HCT116 (cell line): ENCODE data around the gene LRRC72. TPM values are rescaled to one million over a fixed set of nuclear protein-coding genes. Genes with fewer than 3 reads are reported as not detected.

Experiments
- ATAC-seq: fragments of 200-7000 bp; cut with Tn5 transposase; 2 replicates; pipeline ENCODE4 v1.9.1; 2020; ENCODE audit warnings: mild to moderate bottlenecking, moderate library complexity
- Bru-seq: library from RNA; stranded (reverse); fragments of 400-500 nt; gene quantifications from one replicate; lab custom pipeline; 2021; lab: Mats Ljungman, UMichigan
- BruChase-seq, 2 experiments: library from RNA; stranded (reverse); fragments of 400-500 nt; gene quantifications; one replicate each; lab custom pipeline; 2021; lab: Mats Ljungman, UMichigan
- BruUV-seq: library from RNA; stranded (reverse); fragments of 400-500 nt; replicated peaks from 2 replicates; lab custom pipeline; 2021; lab: Mats Ljungman, UMichigan
- CTCF ChIA-PET: fragments of 300-600 bp; sonication (Branson Sonifier 250); formaldehyde crosslinking; loops from one replicate; lab custom pipeline; 2021; ENCODE audit warnings: antibody characterized with exemption; lab: Charles Lee
- POLR2A ChIA-PET: fragments of 300-600, 350-600 bp; sonication (Branson Sonifier 250); formaldehyde crosslinking; loops from one replicate; lab custom pipeline; 2021; ENCODE audit warnings: antibody characterized with exemption; lab: Charles Lee
- RAD21 ChIA-PET, 2 experiments: fragments of 300-600 bp; sonication (Branson Sonifier 250); formaldehyde crosslinking; loops; one replicate each; lab custom pipeline; 2023; ENCODE audit warnings: low total read pairs in 2 of 2; ENCODE audit not compliant: uncharacterized antibody in 2 of 2, unreplicated experiment in 2 of 2, low non-redundant PET in 1 of 2; lab: Charles Lee
- DNase-seq: peaks from one replicate; pipeline ENCODE4 v3.0.0-alpha.2; 2010; ENCODE audit warnings: low read depth, low spot score
- H2AFZ ChIP-seq: fragments of 200-600 bp; shearing (Covaris generic), sonication (generic); 2 replicates; pipeline ENCODE4 v1.6.1; 2017; ENCODE audit warnings: low read depth, mixed run types, mixed read lengths, antibody characterized with exemption, low read length; ENCODE audit not compliant: poor library complexity, severe bottlenecking
- H3K27ac ChIP-seq: 2 replicates; pipeline ENCODE4 v1.5.1; 2012; ENCODE audit warnings: low read depth, low read length
- H3K27me3 ChIP-seq: fragments of 200-600 bp; sonication (generic); 2 replicates; pipeline ENCODE4 v1.6.1; 2016; ENCODE audit warnings: mixed run types, low read length, mixed read lengths; ENCODE audit not compliant: insufficient read depth
- H3K36me3 ChIP-seq, 2 experiments: fragments of 200-500 bp in 1 of 2; fragments of 200-600 bp in 1 of 2; sonication (Bioruptor generic) in 1 of 2; sonication (generic) in 1 of 2; 2 replicates each; pipeline versions ENCODE4 v1.5.1 to v1.6.1; 2014 to 2016; ENCODE audit warnings: low read length in 2 of 2, inconsistent platforms in 1 of 2, mixed read lengths in 1 of 2, mixed run types in 1 of 2; ENCODE audit not compliant: insufficient read depth in 2 of 2, control insufficient read depth in 1 of 2
- H3K4me1 ChIP-seq, 2 experiments: fragments of 200-600 bp in 1 of 2; sonication (generic) in 1 of 2; 2 replicates each; pipeline versions ENCODE4 v1.5.1 to v1.6.1; 2012 to 2017; ENCODE audit warnings: low read length in 2 of 2, inconsistent platforms in 1 of 2, mild to moderate bottlenecking in 1 of 2, mixed read lengths in 1 of 2, mixed run types in 1 of 2, moderate library complexity in 1 of 2; ENCODE audit not compliant: insufficient read depth in 2 of 2, control insufficient read depth in 1 of 2
- H3K4me2 ChIP-seq: fragments of 200-600 bp; sonication (generic); 2 replicates; pipeline ENCODE4 v1.6.1; 2017; ENCODE audit warnings: mixed run types, low read length, mixed read lengths
- H3K4me3 ChIP-seq, 2 experiments: fragments of 200-600 bp in 1 of 2; sonication (generic) in 1 of 2; replicated peaks in 1 of 2; 2 replicates each; pipeline ENCODE4 v1.5.1; 2011 to 2016; ENCODE audit warnings: low read length in 2 of 2, control low read depth in 1 of 2, low read depth in 1 of 2, mild to moderate bottlenecking in 1 of 2, mixed read lengths in 1 of 2, mixed run types in 1 of 2
- H3K79me2 ChIP-seq: fragments of 200-600 bp; sonication (generic); 2 replicates; pipeline ENCODE4 v1.6.1; 2017; ENCODE audit warnings: mild to moderate bottlenecking, mixed run types, low read length, moderate library complexity, mixed read lengths; ENCODE audit not compliant: insufficient read depth
- H3K9ac ChIP-seq: fragments of 200-600 bp; sonication (generic); 2 replicates; pipeline ENCODE4 v1.6.1; 2016; ENCODE audit warnings: low read length, mixed read lengths
- H3K9me2 ChIP-seq: fragments of 200-600 bp; sonication (generic), shearing (Covaris generic); 2 replicates; pipeline ENCODE4 v1.6.1; 2017; ENCODE audit warnings: mixed run types, mild to moderate bottlenecking, moderate library complexity; ENCODE audit not compliant: insufficient read depth
- H3K9me3 ChIP-seq, 2 experiments: fragments of 200-500 bp in 1 of 2; fragments of 200-600 bp in 1 of 2; sonication (Bioruptor generic) in 1 of 2; sonication (generic) in 1 of 2; 2 replicates each; pipeline ENCODE4 v1.6.1; 2014 to 2017; ENCODE audit warnings: low read length in 2 of 2, mixed read lengths in 2 of 2, inconsistent platforms in 1 of 2, low read depth in 1 of 2, mild to moderate bottlenecking in 1 of 2, mixed run types in 1 of 2, moderate library complexity in 1 of 2; ENCODE audit not compliant: control insufficient read depth in 1 of 2, insufficient read depth in 1 of 2
- H4K20me1 ChIP-seq: fragments of 200-600 bp; sonication (generic), shearing (Covaris generic); 2 replicates; pipeline ENCODE4 v1.6.1; 2017; ENCODE audit warnings: mixed run types, mild to moderate bottlenecking, moderate library complexity; ENCODE audit not compliant: insufficient read depth
- CBX3 ChIP-seq: IDR thresholded peaks from 2 replicates; pipeline ENCODE4 v1.6.1; 2012; ENCODE audit warnings: low read depth
- YY1 ChIP-seq: IDR thresholded peaks from 2 replicates; pipeline ENCODE4 v1.6.1; 2011; ENCODE audit warnings: low read length, low read depth, moderate library complexity, mild to moderate bottlenecking; ENCODE audit not compliant: insufficient replicate concordance; ENCODE audit errors: extremely low read depth
- intact Hi-C: fragments of 100-400 bp; cut with micrococcal nuclease; formaldehyde crosslinking; loops from 2 replicates; pipeline ENCODE4 v1.10.0; 2022
- long read RNA-seq: library from polyadenylated mRNA; unstranded; transcript quantifications from one replicate; pipeline ENCODE4 v2.0.0, GENCODE V29; 2021; ENCODE audit not compliant: unreplicated experiment
- polyA plus RNA-seq: library from polyadenylated mRNA; unstranded; fragments of >200 nt; gene quantifications from 2 replicates; pipeline ENCODE4 v1.2.1, GENCODE V29; 2012; ENCODE audit warnings: missing spikeins
- total RNA-seq: library from RNA; stranded (reverse); gene quantifications from one replicate; pipeline ENCODE4 v1.2.1, GENCODE V29; 2021; ENCODE audit not compliant: unreplicated experiment
- TF ChIP-seq, protein P1 (sequence below): IDR thresholded peaks from 2 replicates; pipeline ENCODE4 v1.6.1; 2012
- TF ChIP-seq, protein P2 (sequence below): IDR thresholded peaks from 2 replicates; pipeline ENCODE4 v1.6.1; 2011; ENCODE audit warnings: mild to moderate bottlenecking, low read length, moderate library complexity; ENCODE audit not compliant: insufficient replicate concordance; ENCODE audit errors: extremely low read depth

The LRRC72 gene
- total RNA-seq (not detected), Bru-seq, nascent RNA (not detected), BruChase-seq, experiment 1, labeled RNA remaining after a 6-hour chase (not detected), BruChase-seq, experiment 2, labeled RNA remaining after a 2-hour chase (not detected)
- polyA plus RNA-seq: not detected in 2 replicates
- long read RNA-seq: 0 reads

GRCh38 chr7:16526742-16527540, at the start of gene LRRC72:
TSS of gene LRRC72 (plus strand) at chr7:16526825. CDS start at chr7:16526953, 128 bp downstream.
- no peaks in the 10 kb centered on the region for H3K27me3 ChIP-seq
- H3K9me2 ChIP-seq: no peaks in the 10 kb centered on the region
- no TSS peak for BruUV-seq
- no peak for DNase-seq
- no peaks in the 10 kb centered on the region for H3K9me3 ChIP-seq
- no peak within 1 kb of the TSS for H2AFZ ChIP-seq
- no peak within 1 kb of the TSS for H3K27ac ChIP-seq
- H3K4me2 ChIP-seq: no peak within 1 kb of the TSS
- ChIA-PET RAD21 (no interaction called here), CTCF (no interaction called here), POLR2A (no interaction called here)
- no peaks in the 10 kb centered on the region for H3K79me2 ChIP-seq
- no peaks in the 10 kb centered on the region for H3K36me3 ChIP-seq
- ATAC-seq: no peak
- no peaks in the 10 kb centered on the region for H3K4me1 ChIP-seq
- H3K9ac ChIP-seq: no peak within 1 kb of the TSS
- H3K4me3 ChIP-seq: no peak within 1 kb of the TSS
- H4K20me1 ChIP-seq: no peaks in the 10 kb centered on the region
- intact Hi-C loops: no loop called here
- TF ChIP-seq CBX3: no peak
- TF ChIP-seq, protein P1, sequence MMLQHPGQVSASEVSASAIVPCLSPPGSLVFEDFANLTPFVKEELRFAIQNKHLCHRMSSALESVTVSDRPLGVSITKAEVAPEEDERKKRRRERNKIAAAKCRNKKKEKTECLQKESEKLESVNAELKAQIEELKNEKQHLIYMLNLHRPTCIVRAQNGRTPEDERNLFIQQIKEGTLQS: no peak
- TF ChIP-seq, protein P2, sequence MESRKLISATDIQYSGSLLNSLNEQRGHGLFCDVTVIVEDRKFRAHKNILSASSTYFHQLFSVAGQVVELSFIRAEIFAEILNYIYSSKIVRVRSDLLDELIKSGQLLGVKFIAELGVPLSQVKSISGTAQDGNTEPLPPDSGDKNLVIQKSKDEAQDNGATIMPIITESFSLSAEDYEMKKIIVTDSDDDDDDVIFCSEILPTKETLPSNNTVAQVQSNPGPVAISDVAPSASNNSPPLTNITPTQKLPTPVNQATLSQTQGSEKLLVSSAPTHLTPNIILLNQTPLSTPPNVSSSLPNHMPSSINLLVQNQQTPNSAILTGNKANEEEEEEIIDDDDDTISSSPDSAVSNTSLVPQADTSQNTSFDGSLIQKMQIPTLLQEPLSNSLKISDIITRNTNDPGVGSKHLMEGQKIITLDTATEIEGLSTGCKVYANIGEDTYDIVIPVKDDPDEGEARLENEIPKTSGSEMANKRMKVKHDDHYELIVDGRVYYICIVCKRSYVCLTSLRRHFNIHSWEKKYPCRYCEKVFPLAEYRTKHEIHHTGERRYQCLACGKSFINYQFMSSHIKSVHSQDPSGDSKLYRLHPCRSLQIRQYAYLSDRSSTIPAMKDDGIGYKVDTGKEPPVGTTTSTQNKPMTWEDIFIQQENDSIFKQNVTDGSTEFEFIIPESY: no peak
- no peak for TF ChIP-seq YY1
